Panc1 (cell line): ENCODE measurements around the gene ABCC4. TPM values are rescaled to one million over a fixed set of nuclear protein-coding genes. Genes with fewer than 3 reads are reported as not detected.

Source experiments
- ATAC-seq: fragments of 200-7000 bp; cut with Tn5 transposase; 2 replicates; pipeline ENCODE4 v1.9.1; 2020; ENCODE audit warnings: mild to moderate bottlenecking, moderate library complexity
- BruUV-seq: library from RNA; stranded (reverse); fragments of 400-500 nt; replicated peaks from 2 replicates; lab custom pipeline; 2021; lab: Mats Ljungman, UMichigan
- CTCF ChIA-PET: fragments of 300-600 bp; sonication (Branson Sonifier 250); formaldehyde crosslinking; loops from one replicate; lab custom pipeline; 2022; ENCODE audit warnings: antibody characterized with exemption; lab: Charles Lee
- POLR2A ChIA-PET: fragments of 300-600 bp; sonication (Branson Sonifier 250); formaldehyde crosslinking; loops from one replicate; lab custom pipeline; 2022; ENCODE audit warnings: antibody characterized with exemption; lab: Charles Lee
- DNase-seq: peaks from one replicate; pipeline ENCODE4 v3.0.0-alpha.2; 2010; ENCODE audit warnings: low read depth, low spot score
- H3K27ac ChIP-seq: 2 replicates; pipeline ENCODE4 v1.5.1; 2011; ENCODE audit warnings: mild to moderate bottlenecking, low read length, inconsistent platforms
- H3K27me3 ChIP-seq: fragments of 200-500 bp; sonication (Bioruptor generic); 2 replicates; pipeline ENCODE4 v1.6.0; 2014; ENCODE audit warnings: low read length, inconsistent platforms; ENCODE audit not compliant: control insufficient read depth, insufficient read depth
- H3K36me3 ChIP-seq: fragments of 200-500 bp; sonication (Bioruptor generic); 2 replicates; pipeline ENCODE4 v1.5.1; 2014; ENCODE audit warnings: inconsistent platforms, mild to moderate bottlenecking, low read length, moderate library complexity; ENCODE audit not compliant: control insufficient read depth, insufficient read depth
- H3K4me1 ChIP-seq: 2 replicates; pipeline ENCODE4 v1.5.1; 2011; ENCODE audit warnings: inconsistent platforms, mild to moderate bottlenecking, low read length, moderate library complexity; ENCODE audit not compliant: control insufficient read depth, insufficient read depth
- H3K4me3 ChIP-seq, 2 experiments: 2 replicates each; pipeline ENCODE4 v1.5.1; 2011 to 2012; ENCODE audit warnings: low read depth in 2 of 2, low read length in 2 of 2, mild to moderate bottlenecking in 2 of 2, inconsistent platforms in 1 of 2, moderate library complexity in 1 of 2
- H3K9me3 ChIP-seq: fragments of 200-500 bp; sonication (Bioruptor generic); 2 replicates; pipeline ENCODE4 v1.5.1; 2014; ENCODE audit warnings: low read depth, mild to moderate bottlenecking, inconsistent platforms, low read length, moderate library complexity; ENCODE audit not compliant: control insufficient read depth, insufficient read depth
- CTCF ChIP-seq: fragments of 450-650 bp; IDR thresholded peaks from 2 replicates; pipeline ENCODE4 v1.5.1; 2017; ENCODE audit warnings: mild to moderate bottlenecking
- POLR2AphosphoS5 ChIP-seq: IDR thresholded peaks from 2 replicates; pipeline ENCODE4 v1.6.1; 2012; ENCODE audit warnings: mild to moderate bottlenecking, low read depth, low read length, moderate library complexity
- REST ChIP-seq, 2 experiments: IDR thresholded peaks; 2 replicates each; pipeline ENCODE4 v1.6.1; 2011 to 2012; ENCODE audit warnings: low read depth in 2 of 2, control low read depth in 1 of 2, low read length in 1 of 2, mild to moderate bottlenecking in 1 of 2, moderate library complexity in 1 of 2; ENCODE audit not compliant: insufficient read depth in 1 of 2
- SIN3A ChIP-seq: IDR thresholded peaks from 2 replicates; pipeline ENCODE4 v1.6.1; 2012; ENCODE audit warnings: low read depth, mild to moderate bottlenecking, low read length, moderate library complexity, borderline replicate concordance; ENCODE audit not compliant: insufficient read depth
- TCF7L2 ChIP-seq: IDR thresholded peaks from 2 replicates; pipeline ENCODE4 v1.6.1; 2011; ENCODE audit warnings: mild to moderate bottlenecking, low read depth, low read length, inconsistent platforms
- in situ Hi-C: cut with HindIII; loops from 2 replicates; pipeline ENCODE4 v1.10.0; 2016; ENCODE audit warnings: low sequenced_read_pairs, low pct_unique_long_range_greater_than_20kb
- intact Hi-C: fragments of 100-400 bp; cut with micrococcal nuclease; formaldehyde crosslinking; loops from one replicate; pipeline ENCODE4 v1.10.0; 2022; ENCODE audit not compliant: unreplicated experiment
- total RNA-seq: library from RNA; stranded (reverse); gene quantifications from one replicate; pipeline ENCODE4 v1.2.1, GENCODE V29; 2021; ENCODE audit not compliant: unreplicated experiment

ABCC4 gene
- total RNA-seq, 1 experiment from 2014 or later: 69.3 TPM

- Histone ChIP-seq H3K36me3 (peaks cover 2% of the 10 kb centered on the region; the same call in 1 of the 2 replicates), H3K4me3 (no peak overlapping the region), H3K9me3 (no peaks in the 10 kb centered on the region), H3K27me3 (no peaks in the 10 kb centered on the region), H3K27ac (no peak overlapping the region), H3K4me1 (no peaks in the 10 kb centered on the region; the same call in 1 of the 2 replicates)
- TF ChIP-seq TCF7L2 (no peak), REST (IDR thresholded peaks at IDR 0.05; ENCODE audit: insufficient read depth in 1 of 2, low read depth in 2 of 2, low read length in 1 of 2) (no peak), CTCF (no peak), POLR2AphosphoS5 (no peak), SIN3A (no peak)
- POLR2A ChIA-PET: no interaction called here
- intact Hi-C loops (no loop called here), in situ Hi-C loops (no loop called here)
- CTCF ChIA-PET: no interaction called here
- DNase-seq (no peak), ATAC-seq (no peak)
- no TSS peak for BruUV-seq
Observed at GRCh38 chr13:95236774-95237173, 64.5 kb downstream of the ABCC4 start.

- in situ Hi-C loops: no loop called here
- ATAC-seq: no peak
- no peak overlapping the region for H3K4me3 ChIP-seq
- H3K9me3 ChIP-seq: no peaks in the 10 kb centered on the region
- H3K36me3 ChIP-seq: peaks cover 2% of the 10 kb centered on the region; the same call in 1 of the 2 replicates
- POLR2A ChIA-PET: no interaction called here
- intact Hi-C loops: no loop called here
- CTCF ChIA-PET: interaction anchor here (0.7 kb wide), 1 partner anchor 44 kb away, joined by 4 read pairs; no protein-coding TSS in a partner anchor
- no peaks in the 10 kb centered on the region; the same call in 1 of the 2 replicates for H3K4me1 ChIP-seq
- no peak for TF ChIP-seq CTCF
- no peak for TF ChIP-seq TCF7L2
- TF ChIP-seq REST (IDR thresholded peaks at IDR 0.05; ENCODE audit: insufficient read depth in 1 of 2, low read depth in 2 of 2, low read length in 1 of 2): no peak
- no peak for TF ChIP-seq SIN3A
- TF ChIP-seq POLR2AphosphoS5: no peak
- BruUV-seq: no TSS peak
- peak overlapping the region; percentile 59; the same call in 1 of the 2 replicates for H3K27ac ChIP-seq
- no peaks in the 10 kb centered on the region for H3K27me3 ChIP-seq
- no peak for DNase-seq
Observed at GRCh38 chr13:95235974-95236373, 65.3 kb downstream of the ABCC4 start.
